K562 (cell line): ENCODE results near the gene CERS1. TPM values are rescaled to one million over a fixed set of nuclear protein-coding genes. Genes with fewer than 3 reads are reported as not detected.

Experiments
- ATAC-seq: fragments of 200-7000 bp; cut with Tn5 transposase; 3 replicates; pipeline ENCODE4 v1.9.1; 2020; ENCODE audit warnings: moderate library complexity
- BruUV-seq: library from RNA; stranded (reverse); fragments of 400-500 nt; replicated peaks from 2 replicates; lab custom pipeline; 2021; lab: Mats Ljungman, UMichigan
- CTCF ChIA-PET: fragments of 300-600 bp; formaldehyde crosslinking; extraction: SDS; loops from one replicate; lab custom pipeline; 2021; ENCODE audit warnings: low intra/inter-chr PET ratio; lab: Yijun Ruan, JAX
- POLR2A ChIA-PET: fragments of 300-600, 350-650 bp; sonication (Branson Sonifier 250); formaldehyde crosslinking; extraction: SDS; loops from one replicate; lab custom pipeline; 2021; ENCODE audit warnings: antibody characterized with exemption, inconsistent platforms; lab: Yijun Ruan, JAX
- DNase-seq, 4 experiments: peaks; one replicate each; pipeline versions ENCODE4 v3.0.0 to v3.0.0-alpha.2; 2011 to 2018; ENCODE audit warnings: low spot score in 3 of 4, mixed read lengths in 3 of 4; ENCODE audit errors: extremely low read depth in 1 of 4
- FAIRE-seq: peaks from 2 replicates; lab custom pipeline; 2011; peaks lifted over from hg19 to GRCh38; lab: Jason Lieb, UNC
- H2AFZ ChIP-seq: 2 replicates; pipeline ENCODE4 v1.6.0; 2011; ENCODE audit warnings: low read depth, low read length, control low read depth, inconsistent platforms
- H3K27ac ChIP-seq: fragments of 200-600 bp; 3 replicates; pipeline ENCODE4 v1.8.0; 2011; ENCODE audit warnings: low read depth, mild to moderate bottlenecking, control low read depth, inconsistent platforms, low read length, moderate library complexity, mixed read lengths; ENCODE audit errors: extremely low read depth
- H3K27me3 ChIP-seq, 2 experiments: fragments of 300-600 bp in 1 of 2; 2 replicates in 1 of 2; 3 replicates in 1 of 2; pipeline versions ENCODE4 v1.6.0 to v1.8.0; 2011; ENCODE audit warnings: inconsistent platforms in 2 of 2, low read length in 2 of 2, mild to moderate bottlenecking in 1 of 2, mixed read lengths in 1 of 2, moderate library complexity in 1 of 2; ENCODE audit not compliant: control insufficient read depth in 2 of 2, insufficient read depth in 2 of 2
- H3K36me3 ChIP-seq: fragments of 300-600 bp; 3 replicates; pipeline ENCODE4 v1.8.0; 2011; ENCODE audit warnings: mild to moderate bottlenecking, low read length, inconsistent platforms; ENCODE audit not compliant: control insufficient read depth, insufficient read depth
- H3K4me1 ChIP-seq, 2 experiments: fragments of 200-600 bp in 1 of 2; replicated peaks in 1 of 2; 2 replicates in 1 of 2; 3 replicates in 1 of 2; pipeline versions ENCODE4 v1.5.1 to v1.8.0; 2011; ENCODE audit warnings: inconsistent platforms in 2 of 2, low read length in 2 of 2, mild to moderate bottlenecking in 1 of 2, mixed read lengths in 1 of 2, moderate library complexity in 1 of 2; ENCODE audit not compliant: control insufficient read depth in 2 of 2, insufficient read depth in 2 of 2
- H3K4me2 ChIP-seq: 2 replicates; pipeline ENCODE4 v1.6.1; 2011; ENCODE audit warnings: low read length, control low read depth, inconsistent platforms, mixed read lengths; ENCODE audit not compliant: insufficient read depth
- H3K4me3 ChIP-seq: fragments of 200-600 bp; sonication (generic), shearing (Covaris generic); 2 replicates; pipeline ENCODE4 v1.5.1; 2016; ENCODE audit warnings: control low read depth, inconsistent platforms
- H3K79me2 ChIP-seq: fragments of 200-600 bp; 3 replicates; pipeline ENCODE4 v1.8.0; 2011; ENCODE audit warnings: low read length, inconsistent platforms; ENCODE audit not compliant: control insufficient read depth, insufficient read depth
- H3K9ac ChIP-seq, 2 experiments: 2 replicates each; pipeline versions ENCODE4 v1.6.0 to v1.6.1; 2011; ENCODE audit warnings: low read depth in 2 of 2, low read length in 2 of 2, control low read depth in 1 of 2, inconsistent platforms in 1 of 2, mild to moderate bottlenecking in 1 of 2, mixed read lengths in 1 of 2; ENCODE audit not compliant: insufficient read depth in 1 of 2
- H3K9me1 ChIP-seq: one replicate; pipeline ENCODE4 v1.6.0; 2011; ENCODE audit warnings: inconsistent platforms, mild to moderate bottlenecking, low read length, moderate library complexity; ENCODE audit not compliant: control insufficient read depth, insufficient read depth
- H3K9me3 ChIP-seq: replicated peaks from 2 replicates; pipeline ENCODE4 v1.5.1; 2011; ENCODE audit warnings: low read depth, low read length, inconsistent platforms; ENCODE audit not compliant: control insufficient read depth, insufficient read depth
- H4K20me1 ChIP-seq: replicated peaks from 2 replicates; pipeline ENCODE4 v1.6.1; 2011; ENCODE audit warnings: low read length, inconsistent platforms, mixed read lengths; ENCODE audit not compliant: control insufficient read depth, insufficient read depth
- ARID1B ChIP-seq: fragments of 450-650 bp; IDR thresholded peaks from 2 replicates; pipeline ENCODE4 v1.6.1; 2016; ENCODE audit warnings: antibody characterized with exemption, mild to moderate bottlenecking, inconsistent platforms
- DACH1 ChIP-seq: fragments of 450-650 bp; IDR thresholded peaks from 2 replicates; pipeline ENCODE4 v1.6.1; 2018; ENCODE audit not compliant: partially characterized antibody
- E2F3 ChIP-seq: fragments of 250-450 bp; sonication (Bioruptor Pico); IDR thresholded peaks from 2 replicates; pipeline ENCODE4 v1.4.0; 2020; ENCODE audit warnings: mild to moderate bottlenecking
- HBP1 ChIP-seq: fragments of 450-650 bp; formaldehyde crosslinking; IDR thresholded peaks from 2 replicates; pipeline ENCODE4 v1.4.0; 2022; ENCODE audit warnings: missing genetic modification characterization
- ILK ChIP-seq: fragments of 450-650 bp; IDR thresholded peaks from 2 replicates; pipeline ENCODE4 v1.6.1; 2016; ENCODE audit warnings: missing genetic modification characterization, low read depth, mild to moderate bottlenecking, missing compliant biosample characterization, moderate library complexity, borderline replicate concordance
- KDM2B ChIP-seq: fragments of 250-450 bp; sonication (Bioruptor Pico); IDR thresholded peaks from 2 replicates; pipeline ENCODE4 v1.8.0; 2021; ENCODE audit warnings: mild to moderate bottlenecking, moderate library complexity
- KLF1 ChIP-seq: fragments of 450-650 bp; IDR thresholded peaks from 2 replicates; pipeline ENCODE4 v1.6.1; 2016; ENCODE audit warnings: missing genetic modification characterization, missing compliant biosample characterization
- MXI1 ChIP-seq: IDR thresholded peaks from 2 replicates; pipeline ENCODE4 v1.6.1; 2011; ENCODE audit warnings: low read depth, mild to moderate bottlenecking, improper control_type of control experiment, low read length
- NCOA6 ChIP-seq: fragments of 450-650 bp; IDR thresholded peaks from 2 replicates; pipeline ENCODE4 v1.6.1; 2017; ENCODE audit warnings: mild to moderate bottlenecking
- NFIC ChIP-seq: fragments of 450-650 bp; IDR thresholded peaks from 2 replicates; pipeline ENCODE4 v1.6.1; 2017; ENCODE audit warnings: mild to moderate bottlenecking, inconsistent platforms
- NR1H2 ChIP-seq: sonication (generic); formaldehyde crosslinking; IDR thresholded peaks from 2 replicates; pipeline ENCODE4 v1.4.0; 2020; ENCODE audit warnings: mild to moderate bottlenecking, missing genetic modification reagents
- NR2C2 ChIP-seq, 2 experiments: fragments of 200-800 bp in 1 of 2; sonication (Bioruptor generic) in 1 of 2; sonication (generic) in 1 of 2; formaldehyde crosslinking in 1 of 2; IDR thresholded peaks; 2 replicates each; pipeline versions ENCODE4 v1.6.1 to v1.8.0; 2016 to 2022; ENCODE audit warnings: mild to moderate bottlenecking in 1 of 2, missing compliant biosample characterization in 1 of 2, missing genetic modification characterization in 1 of 2, missing genetic modification reagents in 1 of 2
- POLR2G ChIP-seq: fragments of 200-400 bp; formaldehyde crosslinking; IDR thresholded peaks from 2 replicates; pipeline ENCODE4 v1.6.1; 2017; ENCODE audit warnings: low read depth, mild to moderate bottlenecking, antibody characterized with exemption, low read length, moderate library complexity
- PTBP1 ChIP-seq: fragments of 200-400 bp; formaldehyde crosslinking; IDR thresholded peaks from 2 replicates; pipeline ENCODE4 v1.6.1; 2017; ENCODE audit warnings: low read depth, low read length
- RBM22 ChIP-seq: fragments of 200-400 bp; formaldehyde crosslinking; IDR thresholded peaks from 2 replicates; pipeline ENCODE4 v1.6.1; 2018; ENCODE audit warnings: low read length, low read depth; ENCODE audit not compliant: poor library complexity, severe bottlenecking
- SAP30 ChIP-seq: fragments of 200-600 bp; sonication (generic); IDR thresholded peaks from 2 replicates; pipeline ENCODE4 v1.6.1; 2012; ENCODE audit warnings: borderline replicate concordance, low read depth, mild to moderate bottlenecking, moderate library complexity, low read length, control low read depth, inconsistent platforms; ENCODE audit not compliant: insufficient read depth, poor library complexity, severe bottlenecking
- SREBF2 ChIP-seq: sonication (generic); formaldehyde crosslinking; IDR thresholded peaks from 2 replicates; pipeline ENCODE4 v1.4.0; 2020; ENCODE audit warnings: mild to moderate bottlenecking, missing genetic modification reagents
- SRF ChIP-seq, 2 experiments: fragments of 250-450, 450-650 bp in 1 of 2; sonication (Bioruptor Pico) in 1 of 2; sonication (generic) in 1 of 2; formaldehyde crosslinking; IDR thresholded peaks; 2 replicates each; pipeline versions ENCODE4 v1.5.0 to v1.5.1; 2020 to 2022; ENCODE audit warnings: mild to moderate bottlenecking in 1 of 2, missing genetic modification reagents in 1 of 2
- TARDBP ChIP-seq: fragments of 450-650 bp; IDR thresholded peaks from 2 replicates; pipeline ENCODE4 v1.6.1; 2016
- ZBED1 ChIP-seq: IDR thresholded peaks from 2 replicates; pipeline ENCODE4 v1.6.1; 2014
- ZNF134 ChIP-seq: fragments of 250-450 bp; sonication (Bioruptor Pico); conservative IDR thresholded peaks from 2 replicates; pipeline ENCODE4 v1.4.0; 2020
- ZNF274 ChIP-seq: IDR thresholded peaks from 2 replicates; pipeline ENCODE4 v1.6.1; 2011; ENCODE audit warnings: low read depth, mild to moderate bottlenecking, low read length, moderate library complexity, borderline replicate concordance
- ZNF3 ChIP-seq: fragments of 250-450 bp; sonication (Bioruptor Pico); IDR thresholded peaks from 2 replicates; pipeline ENCODE4 v1.5.0; 2021; ENCODE audit warnings: mild to moderate bottlenecking, moderate library complexity
- WGBS: fragments of 100-300 bp; shearing (Covaris generic); methylation state at CpG from one replicate; pipeline ENCODE4 v1.1.6; 2016; ENCODE audit warnings: low coverage, mixed read lengths; ENCODE audit not compliant: insufficient coverage; ENCODE audit errors: missing lambda C conversion rate; 5-methylcytosine and 5-hydroxymethylcytosine counted together
- in situ Hi-C: fragments of 300-500 bp; cut with MboI; formaldehyde crosslinking; loops from 4 replicates; pipeline ENCODE4 v1.15.0; 2018; ENCODE audit warnings: inconsistent platforms, mixed read lengths
- intact Hi-C: fragments of 100-400 bp; cut with micrococcal nuclease; formaldehyde crosslinking; loops from 2 replicates; pipeline ENCODE4 v1.14.2; 2022
- polyA plus RNA-seq, 8 experiments: library from polyadenylated mRNA; depleted of rRNA in 4 of 8; stranded (reverse) in 5 of 8; unstranded in 3 of 8; fragments of >200 nt; fragmentation: Nextera tagmentation in 2 of 8; fragmentation: Illumina TruSeq in 1 of 8; extraction: Ambion mirVana in 2 of 8; extraction: Trizol in 1 of 8; gene quantifications; 2 replicates each; pipeline versions ENCODE4 v1.2.1 to v1.2.3, GENCODE V29; 2011 to 2014; ENCODE audit warnings: inconsistent platforms in 1 of 8, missing spikeins in 1 of 8
- total RNA-seq, 7 experiments: library from RNA; depleted of rRNA in 6 of 7; stranded (reverse); fragments of >200 nt in 6 of 7; fragmentation: Illumina TruSeq in 2 of 7; extraction: Trizol in 2 of 7; gene quantifications; 2 replicates each; pipeline versions ENCODE4 v1.2.1 to v1.2.3, GENCODE V29; 2011 to 2021; ENCODE audit warnings: low replicate concordance in 1 of 7

The CERS1 gene
- total and polyA plus RNA-seq, 9 of the 15 experiments (the other 6 are each of a cell fraction or from before 2014, with no cell fraction given): 0.33 to 1.5 (median 0.86) TPM; not detected in 2

DNA sequence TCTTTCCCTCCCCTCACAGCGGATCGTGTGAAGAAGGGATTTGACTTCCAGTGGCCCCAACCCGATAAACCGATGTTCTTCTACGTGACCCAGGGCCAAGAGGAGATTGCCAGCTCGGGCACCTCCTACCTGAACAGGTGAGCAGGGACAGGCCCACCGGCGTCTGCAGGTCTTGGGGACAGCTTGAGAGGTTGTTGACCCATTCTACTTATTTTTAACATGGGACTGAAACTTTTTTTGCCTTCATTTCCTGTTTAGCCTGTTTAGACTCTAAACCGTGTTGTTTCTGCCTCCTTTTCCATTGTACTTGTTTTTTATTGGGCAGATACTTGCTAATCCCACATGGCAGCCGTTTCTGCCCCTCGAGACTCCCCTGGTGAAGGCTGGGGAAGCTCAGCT, 35.7 kb downstream of the CERS1 start (continued):
- TF ChIP-seq NR2C2 (CRISPR knock-in tag; IDR thresholded peaks at IDR 0.05): no peak
- TF ChIP-seq NR2C2 (tag; IDR thresholded peaks at IDR 0.05): no peak
- no peak for TF ChIP-seq MXI1

- Histone ChIP-seq H3K27me3 (no peaks in the 10 kb centered on the region), H3K27ac (no peak overlapping the region), H2AFZ (no peak overlapping the region), H3K79me2 (no peaks in the 10 kb centered on the region), H3K4me2 (no peak overlapping the region), H4K20me1 (peaks cover 7% of the 10 kb centered on the region; the same call in 1 of the 2 replicates), H3K9me3 (no peaks in the 10 kb centered on the region), H3K4me3 (no peak overlapping the region), H3K36me3 (peaks cover 99% of the 10 kb centered on the region; the same call in 2 of the 3 replicates), H3K9ac (no peak overlapping the region), H3K9me1 (peaks cover 3% of the 10 kb centered on the region), H3K4me1 (peaks cover 0 to 6% of the 10 kb centered on the region in 2 experiments; a peak in 1 of 5 replicates)
- DNase-seq: no peak
- CTCF ChIA-PET: no interaction called here
- 91% methylated on average over 11 of the region's 12 CpGs for WGBS
- no peak for ATAC-seq
- POLR2A ChIA-PET: interaction anchor here (1.3 kb wide), 1 partner anchor 11 kb away, joined by 4 read pairs; no protein-coding TSS in a partner anchor
- in situ Hi-C loops (loop anchor here (5.0 kb wide), 1 partner anchor 407 kb away; no protein-coding TSS in a partner anchor), intact Hi-C loops (no loop called here)
- no TSS peak for BruUV-seq
- no peak for FAIRE-seq
- TF ChIP-seq NFIC (peak; percentile 24), RBM22 (peak; percentile 36), ZNF274 (no peak), ZNF134 (no peak), NR1H2 (CRISPR knock-in tag) (no peak), POLR2G (peak; percentile 35; the same call in 1 of the 2 replicates), DACH1 (no peak), SRF (CRISPR knock-in tag; IDR thresholded peaks at IDR 0.05) (no peak), SAP30 (no peak), KLF1 (no peak), HBP1 (CRISPR knock-in tag) (no peak), NCOA6 (no peak), ARID1B (no peak), E2F3 (CRISPR knock-in tag) (no peak), SREBF2 (CRISPR knock-in tag) (no peak), TARDBP (no peak), KDM2B (CRISPR knock-in tag) (no peak), ILK (tag) (no peak), ZNF3 (CRISPR knock-in tag) (no peak), ZBED1 (no peak), PTBP1 (no peak)
Observed at GRCh38 chr19:18859676-18860301, 36.2 kb downstream of the CERS1 start.
